BLaER1 (cell line): Measurements from ENCODE around the gene MAP2K5.
A peak's percentile ranks its signal among the peaks of the same experiment; 100 is the strongest.

Experiments used
- H3K27ac ChIP-seq: shearing (Covaris generic); formaldehyde crosslinking; 2 replicates; pipeline ENCODE4 v1.8.1; 2022
- H3K27me3 ChIP-seq: shearing (Covaris generic); formaldehyde crosslinking; 2 replicates; pipeline ENCODE4 v1.8.1; 2022
- H3K36me3 ChIP-seq: shearing (Covaris generic); formaldehyde crosslinking; 2 replicates; pipeline ENCODE4 v1.8.1; 2022
- H3K4me1 ChIP-seq: shearing (Covaris generic); formaldehyde crosslinking; 2 replicates; pipeline ENCODE4 v1.8.1; 2022
- H3K4me2 ChIP-seq: shearing (Covaris generic); formaldehyde crosslinking; 2 replicates; pipeline ENCODE4 v1.8.1; 2022
- H3K4me3 ChIP-seq: shearing (Covaris generic); formaldehyde crosslinking; 2 replicates; pipeline ENCODE4 v1.8.1; 2022
- H3K9ac ChIP-seq: shearing (Covaris generic); formaldehyde crosslinking; 2 replicates; pipeline ENCODE4 v1.8.1; 2022
- H3K9me3 ChIP-seq: shearing (Covaris generic); formaldehyde crosslinking; 2 replicates; pipeline ENCODE4 v1.8.1; 2022
- H4K20me1 ChIP-seq: shearing (Covaris generic); formaldehyde crosslinking; 2 replicates; pipeline ENCODE4 v1.8.1; 2022
- Cebpa-rat ChIP-seq: shearing (Covaris generic); IDR thresholded peaks from 2 replicates; pipeline ENCODE4 v1.8.1; 2022

Gene MAP2K5

GRCh38 chr15:67758619-67759300 lies 216.3 kb downstream of the MAP2K5 start:
- Histone ChIP-seq H3K27me3 (no peaks in the 10 kb centered on the region), H3K36me3 (no peaks in the 10 kb centered on the region; the same call in 1 of the 2 replicates), H3K9me3 (no peaks in the 10 kb centered on the region), H3K4me3 (no peak overlapping the region), H4K20me1 (no peaks in the 10 kb centered on the region), H3K27ac (no peak overlapping the region), H3K9ac (no peak overlapping the region), H3K4me1 (peaks cover 49% of the 10 kb centered on the region), H3K4me2 (peak overlapping the region; percentile 33)
- no peak for TF ChIP-seq Cebpa-rat

DNA sequence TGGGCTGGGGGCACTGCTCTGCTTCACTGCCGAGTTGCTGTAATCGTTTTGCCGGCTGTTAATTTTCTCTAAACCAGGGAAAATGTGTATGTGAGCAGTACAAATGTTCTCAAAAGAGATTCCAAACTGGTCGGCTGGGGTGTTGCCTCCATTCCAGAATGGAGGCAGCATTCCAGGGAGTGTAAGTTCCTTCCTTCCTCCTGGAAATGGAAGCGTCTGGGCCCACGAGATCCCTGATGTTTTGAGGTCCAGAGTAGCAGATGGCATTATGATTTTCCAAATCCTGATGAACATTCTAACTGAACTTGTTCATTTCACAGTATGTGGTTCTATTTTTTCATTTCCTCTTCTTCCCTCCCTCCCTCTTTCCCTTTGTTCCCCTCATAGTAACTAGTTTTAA lies 218.4 kb downstream of the MAP2K5 start:
- Histone ChIP-seq H3K27me3 (no peaks in the 10 kb centered on the region), H3K4me2 (peak overlapping the region; percentile 82), H3K9me3 (no peaks in the 10 kb centered on the region), H3K36me3 (peaks cover 6% of the 10 kb centered on the region), H3K9ac (peak overlapping the region; percentile 35; the same call in 1 of the 2 replicates), H3K4me1 (peaks cover 54% of the 10 kb centered on the region), H3K27ac (peak overlapping the region; percentile 44; the same call in 1 of the 2 replicates), H3K4me3 (no peak overlapping the region), H4K20me1 (no peaks in the 10 kb centered on the region)
- no peak for TF ChIP-seq Cebpa-rat

GRCh38 chr15:67761343-67761742 lies 218.8 kb downstream of the MAP2K5 start:
- no peaks in the 10 kb centered on the region for H3K9me3 ChIP-seq
- no peaks in the 10 kb centered on the region for H3K27me3 ChIP-seq
- peaks cover 6% of the 10 kb centered on the region for H3K36me3 ChIP-seq
- peaks cover 54% of the 10 kb centered on the region for H3K4me1 ChIP-seq
- H3K4me2 ChIP-seq: peak overlapping the region; percentile 82
- H3K9ac ChIP-seq: peak overlapping the region; percentile 35; the same call in 1 of the 2 replicates
- peak overlapping the region; percentile 44 for H3K27ac ChIP-seq
- TF ChIP-seq Cebpa-rat: no peak
- no peak overlapping the region for H3K4me3 ChIP-seq
- no peaks in the 10 kb centered on the region for H4K20me1 ChIP-seq

DNA sequence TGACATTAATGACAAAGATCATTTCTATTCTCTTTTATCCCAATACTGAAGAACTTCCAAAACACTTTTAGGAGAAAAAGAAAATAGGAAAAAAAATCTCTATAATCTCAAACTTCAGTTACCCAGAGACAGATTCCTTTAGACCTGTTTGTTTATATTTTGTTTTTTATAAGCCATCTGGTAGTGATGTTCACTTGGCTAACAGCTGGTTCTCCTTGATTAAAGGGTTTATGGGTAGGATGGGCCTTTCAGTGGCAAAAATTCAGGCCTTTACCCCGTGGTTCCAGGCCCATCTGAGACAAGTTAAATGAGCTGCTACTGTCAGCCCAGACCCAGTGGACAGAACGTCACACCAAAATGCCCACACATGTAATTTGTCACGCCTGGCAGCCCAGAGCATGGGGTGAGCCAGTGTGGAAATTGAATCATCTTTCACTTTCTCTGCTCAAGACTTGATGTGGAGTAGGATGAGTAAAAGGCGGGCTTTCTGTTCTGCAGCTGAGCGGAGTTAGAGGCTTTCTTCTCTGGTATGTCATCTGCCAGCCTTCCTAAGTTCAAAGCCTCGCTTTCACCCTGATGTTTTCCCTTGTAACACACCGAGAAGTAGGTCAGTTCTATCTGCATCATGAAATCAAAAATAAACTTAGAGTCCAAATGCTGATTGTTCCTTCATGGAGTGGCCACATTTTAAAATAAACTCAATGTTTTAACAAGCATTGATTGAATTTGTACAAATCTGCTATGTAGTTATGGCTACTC lies 220.3 kb downstream of the MAP2K5 start:
- Histone ChIP-seq H3K27ac (no peak overlapping the region), H3K27me3 (no peaks in the 10 kb centered on the region), H3K4me1 (peaks cover 69% of the 10 kb centered on the region), H3K4me2 (peak overlapping the region; percentile 51), H3K9ac (no peak overlapping the region), H3K9me3 (no peaks in the 10 kb centered on the region), H4K20me1 (no peaks in the 10 kb centered on the region), H3K4me3 (no peak overlapping the region), H3K36me3 (peaks cover 6% of the 10 kb centered on the region)
- TF ChIP-seq Cebpa-rat: no peak

- Histone ChIP-seq H3K4me2 (no peak overlapping the region), H3K4me1 (peaks cover 56% of the 10 kb centered on the region), H3K27ac (no peak overlapping the region), H3K27me3 (no peaks in the 10 kb centered on the region), H3K9ac (no peak overlapping the region), H3K4me3 (no peak overlapping the region), H3K36me3 (peaks cover 11% of the 10 kb centered on the region), H3K9me3 (no peaks in the 10 kb centered on the region), H4K20me1 (no peaks in the 10 kb centered on the region)
- no peak for TF ChIP-seq Cebpa-rat
These were observed 223.2 kb downstream of the MAP2K5 start for GRCh38 chr15:67765701-67766100.

GRCh38 chr15:67766968-67767367 lies 224.5 kb downstream of the MAP2K5 start:
- peaks cover 43% of the 10 kb centered on the region for H3K4me1 ChIP-seq
- no peak for TF ChIP-seq Cebpa-rat
- H4K20me1 ChIP-seq: no peaks in the 10 kb centered on the region
- no peak overlapping the region for H3K4me3 ChIP-seq
- no peak overlapping the region for H3K27ac ChIP-seq
- H3K27me3 ChIP-seq: no peaks in the 10 kb centered on the region
- H3K9me3 ChIP-seq: no peaks in the 10 kb centered on the region
- peaks cover 11% of the 10 kb centered on the region for H3K36me3 ChIP-seq
- peak overlapping the region; percentile 29 for H3K4me2 ChIP-seq
- H3K9ac ChIP-seq: no peak overlapping the region

GRCh38 chr15:67768313-67768977 lies 225.9 kb downstream of the MAP2K5 start:
- no peak overlapping the region for H3K9ac ChIP-seq
- no peak overlapping the region for H3K4me3 ChIP-seq
- H4K20me1 ChIP-seq: no peaks in the 10 kb centered on the region
- H3K4me1 ChIP-seq: peaks cover 28% of the 10 kb centered on the region
- no peak overlapping the region for H3K27ac ChIP-seq
- no peak for TF ChIP-seq Cebpa-rat
- H3K27me3 ChIP-seq: no peaks in the 10 kb centered on the region
- H3K36me3 ChIP-seq: peaks cover 11% of the 10 kb centered on the region
- no peaks in the 10 kb centered on the region for H3K9me3 ChIP-seq
- H3K4me2 ChIP-seq: no peak overlapping the region

GRCh38 chr15:67769497-67770357 lies 227.2 kb downstream of the MAP2K5 start:
- Histone ChIP-seq H3K9ac (no peak overlapping the region), H4K20me1 (no peaks in the 10 kb centered on the region), H3K9me3 (no peaks in the 10 kb centered on the region), H3K4me1 (peaks cover 20% of the 10 kb centered on the region), H3K27ac (no peak overlapping the region), H3K27me3 (no peaks in the 10 kb centered on the region), H3K4me2 (no peak overlapping the region), H3K36me3 (peaks cover 11% of the 10 kb centered on the region; the same call in 1 of the 2 replicates), H3K4me3 (no peak overlapping the region)
- no peak for TF ChIP-seq Cebpa-rat

GRCh38 chr15:67770358-67770628 lies 227.8 kb downstream of the MAP2K5 start:
- Histone ChIP-seq H3K9ac (no peak overlapping the region), H3K4me3 (no peak overlapping the region), H3K27me3 (no peaks in the 10 kb centered on the region), H3K9me3 (no peaks in the 10 kb centered on the region), H3K4me2 (no peak overlapping the region), H3K36me3 (peaks cover 13% of the 10 kb centered on the region; the same call in 1 of the 2 replicates), H3K4me1 (peaks cover 20% of the 10 kb centered on the region), H3K27ac (no peak overlapping the region), H4K20me1 (no peaks in the 10 kb centered on the region)
- no peak for TF ChIP-seq Cebpa-rat
